HepG2 (cell line): ENCODE results near the gene ACP7.

Experiments used
- CBX2 ChIP-seq, 2 experiments: fragments of 200-600 bp in 1 of 2; sonication (generic); formaldehyde crosslinking in 1 of 2; IDR thresholded peaks; 2 replicates each; pipeline versions ENCODE4 v1.7.0 to v1.8.1; 2018 to 2022; ENCODE audit warnings: low read depth in 2 of 2, low read length in 1 of 2, mild to moderate bottlenecking in 1 of 2, missing genetic modification reagents in 1 of 2
- CEBPB ChIP-seq: IDR thresholded peaks from 2 replicates; pipeline ENCODE4 v1.6.1; 2011; ENCODE audit warnings: low read depth, low read length, improper control_type of control experiment, borderline replicate concordance
- DPF2 ChIP-seq: sonication (generic); formaldehyde crosslinking; IDR thresholded peaks from 2 replicates; pipeline ENCODE4 v1.4.0; 2020; ENCODE audit warnings: mild to moderate bottlenecking, low read depth, missing genetic modification reagents, borderline replicate concordance
- POLR2AphosphoS5 ChIP-seq: IDR thresholded peaks from 2 replicates; pipeline ENCODE4 v1.6.1; 2012; ENCODE audit warnings: low read depth, low read length
- SMC3 ChIP-seq: IDR thresholded peaks from 2 replicates; pipeline ENCODE4 v1.6.1; 2011; ENCODE audit warnings: low read length, improper control_type of control experiment
- TFAP4 ChIP-seq: sonication (generic); IDR thresholded peaks from 2 replicates; pipeline ENCODE4 v1.6.1; 2016; ENCODE audit warnings: low read depth, borderline replicate concordance
- TRIM22 ChIP-seq: fragments of 450-650 bp; IDR thresholded peaks from 2 replicates; pipeline ENCODE4 v1.6.1; 2017
- ZFP36 ChIP-seq: fragments of 150-350 bp; IDR thresholded peaks from 2 replicates; pipeline ENCODE4 v1.6.1; 2018; ENCODE audit warnings: borderline replicate concordance, low read length, low read depth; ENCODE audit not compliant: partially characterized antibody
- ZNF12 ChIP-seq: sonication (generic); formaldehyde crosslinking; IDR thresholded peaks from 2 replicates; pipeline ENCODE4 v1.5.0; 2020; ENCODE audit warnings: missing genetic modification reagents
- ZNF17 ChIP-seq: sonication (generic); formaldehyde crosslinking; IDR thresholded peaks from 2 replicates; pipeline ENCODE4 v1.5.0; 2020; ENCODE audit warnings: mild to moderate bottlenecking, missing genetic modification reagents
- ZNF274 ChIP-seq: sonication (generic); formaldehyde crosslinking; IDR thresholded peaks from 2 replicates; pipeline ENCODE4 v1.5.1; 2020; ENCODE audit warnings: mild to moderate bottlenecking, missing genetic modification reagents
- ZNF616 ChIP-seq: sonication (generic); formaldehyde crosslinking; IDR thresholded peaks from 2 replicates; pipeline ENCODE4 v1.5.0; 2020; ENCODE audit warnings: low read depth, mild to moderate bottlenecking, missing genetic modification reagents

GRCh38 chr19:39132344-39132969 is 48.3 kb downstream of the ACP7 start:
- TF ChIP-seq TFAP4 (no peak), ZNF274 (CRISPR knock-in tag) (no peak), CEBPB (no peak), SMC3 (no peak), ZFP36 (no peak), POLR2AphosphoS5 (no peak), CBX2 (IDR thresholded peaks at IDR 0.05; ENCODE audit: low read depth, low read length) (no peak), CBX2 (CRISPR knock-in tag; IDR thresholded peaks at IDR 0.05; ENCODE audit: low read depth) (no peak), DPF2 (CRISPR knock-in tag) (no peak), TRIM22 (no peak), ZNF12 (CRISPR knock-in tag) (no peak), ZNF17 (CRISPR knock-in tag) (no peak), ZNF616 (no peak)
